SK-N-SH (cell line): ENCODE results near the gene HOXB5. TPM values are rescaled to one million over a fixed set of nuclear protein-coding genes. Genes with fewer than 3 reads are reported as not detected.

Source experiments
- CTCF ChIA-PET: fragments of 300-600, 350-600 bp; formaldehyde crosslinking; extraction: SDS; loops from one replicate; lab custom pipeline; 2021; lab: Yijun Ruan, JAX
- POLR2A ChIA-PET: fragments of 350-600 bp; sonication (Branson Sonifier 250); formaldehyde crosslinking; extraction: SDS; loops from one replicate; lab custom pipeline; 2020; ENCODE audit warnings: antibody characterized with exemption, inconsistent platforms; lab: Yijun Ruan, JAX
- DNase-seq: peaks from one replicate; pipeline ENCODE4 v3.0.0; 2012
- H2AFZ ChIP-seq: fragments of 200-600 bp; sonication (generic); 2 replicates; pipeline ENCODE4 v1.8.1; 2016; ENCODE audit warnings: antibody characterized with exemption, mild to moderate bottlenecking, low read depth
- H3F3A ChIP-seq: fragments of 200-600 bp; sonication (generic); replicated peaks from 2 replicates; pipeline ENCODE3; 2016; ENCODE audit warnings: antibody characterized with exemption, mild to moderate bottlenecking; ENCODE audit not compliant: insufficient read depth
- H3K27ac ChIP-seq, 2 experiments: fragments of 200-500 bp in 1 of 2; fragments of 200-600 bp in 1 of 2; sonication (Bioruptor generic) in 1 of 2; sonication (generic), shearing (Covaris generic) in 1 of 2; 2 replicates each; pipeline versions ENCODE4 v1.5.1 to v1.6.1; 2014 to 2016; ENCODE audit warnings: low read depth in 2 of 2, inconsistent platforms in 1 of 2, low read length in 1 of 2, mild to moderate bottlenecking in 1 of 2, mixed read lengths in 1 of 2
- H3K27me3 ChIP-seq: fragments of 200-600 bp; sonication (generic), shearing (Covaris generic); 2 replicates; pipeline ENCODE4 v1.6.1; 2016; ENCODE audit warnings: mixed run types; ENCODE audit not compliant: insufficient read depth
- H3K36me3 ChIP-seq, 2 experiments: fragments of 200-500 bp in 1 of 2; fragments of 200-600 bp in 1 of 2; sonication (Bioruptor generic) in 1 of 2; sonication (generic) in 1 of 2; replicated peaks in 1 of 2; 2 replicates each; pipeline versions ENCODE3 to v1.5.1; 2014 to 2016; ENCODE audit warnings: low read length in 1 of 2, mild to moderate bottlenecking in 1 of 2; ENCODE audit not compliant: insufficient read depth in 2 of 2, control insufficient read depth in 1 of 2
- H3K4me1 ChIP-seq, 2 experiments: fragments of 200-500 bp in 1 of 2; fragments of 200-600 bp in 1 of 2; sonication (Bioruptor generic) in 1 of 2; sonication (generic), shearing (Covaris generic) in 1 of 2; 2 replicates each; pipeline versions ENCODE4 v1.5.1 to v1.6.1; 2014 to 2016; ENCODE audit warnings: low read depth in 1 of 2, low read length in 1 of 2, mixed run types in 1 of 2; ENCODE audit not compliant: insufficient read depth in 2 of 2, control insufficient read depth in 1 of 2
- H3K4me2 ChIP-seq: fragments of 200-600 bp; sonication (generic), shearing (Covaris generic); 2 replicates; pipeline ENCODE4 v1.6.1; 2017; ENCODE audit warnings: mixed run types
- H3K4me3 ChIP-seq, 2 experiments: fragments of 200-500 bp in 1 of 2; fragments of 200-600 bp in 1 of 2; sonication (Bioruptor generic) in 1 of 2; sonication (generic), shearing (Covaris generic) in 1 of 2; 2 replicates each; pipeline versions ENCODE4 v1.5.1 to v1.8.1; 2014 to 2016; ENCODE audit warnings: low read depth in 2 of 2, inconsistent platforms in 1 of 2, low read length in 1 of 2, mild to moderate bottlenecking in 1 of 2, mixed read lengths in 1 of 2, moderate library complexity in 1 of 2
- H3K79me2 ChIP-seq: fragments of 200-600 bp; sonication (generic); 2 replicates; pipeline ENCODE4 v1.8.1; 2017; ENCODE audit warnings: mild to moderate bottlenecking; ENCODE audit not compliant: insufficient read depth
- H3K9ac ChIP-seq: fragments of 200-600 bp; sonication (generic); 2 replicates; pipeline ENCODE4 v1.6.1; 2017; ENCODE audit warnings: mixed run types
- H3K9me2 ChIP-seq: fragments of 200-600 bp; sonication (generic); 2 replicates; pipeline ENCODE4 v1.6.1; 2017; ENCODE audit warnings: mixed run types
- H3K9me3 ChIP-seq: fragments of 200-600 bp; sonication (generic); 2 replicates; pipeline ENCODE4 v1.6.1; 2017; ENCODE audit warnings: mixed run types, mild to moderate bottlenecking, moderate library complexity
- H4K20me1 ChIP-seq: fragments of 200-600 bp; sonication (generic); 2 replicates; pipeline ENCODE4 v1.6.1; 2017; ENCODE audit warnings: mild to moderate bottlenecking, mixed run types; ENCODE audit not compliant: insufficient read depth
- EZH2phosphoT487 ChIP-seq: fragments of 200-600 bp; sonication (generic); IDR thresholded peaks from 2 replicates; pipeline ENCODE4 v1.6.1; 2017; ENCODE audit warnings: low read depth, mixed run types, mild to moderate bottlenecking, antibody characterized with exemption, moderate library complexity, borderline replicate concordance
- JUND ChIP-seq: IDR thresholded peaks from 2 replicates; pipeline ENCODE4 v1.4.0; 2012
- MXI1 ChIP-seq: IDR thresholded peaks from 2 replicates; pipeline ENCODE4 v1.6.1; 2012; ENCODE audit warnings: mild to moderate bottlenecking, low read depth, low read length, improper control_type of control experiment
- RCOR1 ChIP-seq: fragments of 150-350 bp; IDR thresholded peaks from 2 replicates; pipeline ENCODE4 v1.6.1; 2017; ENCODE audit warnings: antibody characterized with exemption, low read length
- TAF1 ChIP-seq: IDR thresholded peaks from 2 replicates; pipeline ENCODE4 v1.6.1; 2012; ENCODE audit warnings: low read depth, mild to moderate bottlenecking, low read length, moderate library complexity, borderline replicate concordance
- TEAD4 ChIP-seq: IDR thresholded peaks from 2 replicates; pipeline ENCODE4 v1.4.0; 2012; ENCODE audit warnings: mild to moderate bottlenecking, borderline replicate concordance; ENCODE audit not compliant: insufficient read depth
- WGBS: methylation state at CpG from one replicate; pipeline ENCODE4 v1.1.6; 2017; ENCODE audit warnings: low lambda C conversion rate; 5-methylcytosine and 5-hydroxymethylcytosine counted together
- polyA plus RNA-seq, 3 experiments: library from polyadenylated mRNA; depleted of rRNA; stranded (reverse); fragments of >200 nt; gene quantifications; 2 replicates each; pipeline ENCODE4 v1.2.3, GENCODE V29; 2012
- TF ChIP-seq, protein P1 (sequence below): fragments of 200-600 bp; sonication (generic); IDR thresholded peaks from 2 replicates; pipeline ENCODE4 v1.6.1; 2017; ENCODE audit warnings: antibody characterized with exemption, mild to moderate bottlenecking, moderate library complexity
- TF ChIP-seq, protein P2 (sequence below): IDR thresholded peaks from 2 replicates; pipeline ENCODE4; 2012
- TF ChIP-seq, protein P3 (sequence below): IDR thresholded peaks from 2 replicates; pipeline ENCODE4 v1.4.0; 2012; ENCODE audit warnings: low read depth, borderline replicate concordance

HOXB5 gene
- polyA plus RNA-seq, 1 of the 3 experiments (the other 2 are of a cell fraction): not detected

- TF ChIP-seq, protein P1, sequence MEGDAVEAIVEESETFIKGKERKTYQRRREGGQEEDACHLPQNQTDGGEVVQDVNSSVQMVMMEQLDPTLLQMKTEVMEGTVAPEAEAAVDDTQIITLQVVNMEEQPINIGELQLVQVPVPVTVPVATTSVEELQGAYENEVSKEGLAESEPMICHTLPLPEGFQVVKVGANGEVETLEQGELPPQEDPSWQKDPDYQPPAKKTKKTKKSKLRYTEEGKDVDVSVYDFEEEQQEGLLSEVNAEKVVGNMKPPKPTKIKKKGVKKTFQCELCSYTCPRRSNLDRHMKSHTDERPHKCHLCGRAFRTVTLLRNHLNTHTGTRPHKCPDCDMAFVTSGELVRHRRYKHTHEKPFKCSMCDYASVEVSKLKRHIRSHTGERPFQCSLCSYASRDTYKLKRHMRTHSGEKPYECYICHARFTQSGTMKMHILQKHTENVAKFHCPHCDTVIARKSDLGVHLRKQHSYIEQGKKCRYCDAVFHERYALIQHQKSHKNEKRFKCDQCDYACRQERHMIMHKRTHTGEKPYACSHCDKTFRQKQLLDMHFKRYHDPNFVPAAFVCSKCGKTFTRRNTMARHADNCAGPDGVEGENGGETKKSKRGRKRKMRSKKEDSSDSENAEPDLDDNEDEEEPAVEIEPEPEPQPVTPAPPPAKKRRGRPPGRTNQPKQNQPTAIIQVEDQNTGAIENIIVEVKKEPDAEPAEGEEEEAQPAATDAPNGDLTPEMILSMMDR: no peak
Measured at GRCh38 chr17:48623583-48623982, 30.0 kb upstream of the HOXB5 start (continued).

- no peaks in the 10 kb centered on the region for H3K36me3 ChIP-seq
- 29% methylated on average over 11 of the region's 11 CpGs for WGBS
- H3K9me3 ChIP-seq: no peaks in the 10 kb centered on the region
- H3K27ac ChIP-seq: no peak overlapping the region
- H3K27me3 ChIP-seq: peaks cover 98% of the 10 kb centered on the region
- peaks cover 8% of the 10 kb centered on the region; the same call in 1 of the 2 replicates for H4K20me1 ChIP-seq
- no peaks in the 10 kb centered on the region for H3K9me2 ChIP-seq
- H3F3A ChIP-seq: no peaks in the 10 kb centered on the region
- no peak overlapping the region for H3K9ac ChIP-seq
- TF ChIP-seq RCOR1 (no peak), EZH2phosphoT487 (no peak), MXI1 (no peak), JUND (no peak), TEAD4 (no peak), TAF1 (no peak)
- TF ChIP-seq, protein P2, sequence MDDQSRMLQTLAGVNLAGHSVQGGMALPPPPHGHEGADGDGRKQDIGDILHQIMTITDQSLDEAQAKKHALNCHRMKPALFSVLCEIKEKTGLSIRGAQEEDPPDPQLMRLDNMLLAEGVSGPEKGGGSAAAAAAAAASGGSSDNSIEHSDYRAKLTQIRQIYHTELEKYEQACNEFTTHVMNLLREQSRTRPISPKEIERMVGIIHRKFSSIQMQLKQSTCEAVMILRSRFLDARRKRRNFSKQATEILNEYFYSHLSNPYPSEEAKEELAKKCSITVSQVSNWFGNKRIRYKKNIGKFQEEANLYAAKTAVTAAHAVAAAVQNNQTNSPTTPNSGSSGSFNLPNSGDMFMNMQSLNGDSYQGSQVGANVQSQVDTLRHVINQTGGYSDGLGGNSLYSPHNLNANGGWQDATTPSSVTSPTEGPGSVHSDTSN: no peak
- TF ChIP-seq, protein P3, sequence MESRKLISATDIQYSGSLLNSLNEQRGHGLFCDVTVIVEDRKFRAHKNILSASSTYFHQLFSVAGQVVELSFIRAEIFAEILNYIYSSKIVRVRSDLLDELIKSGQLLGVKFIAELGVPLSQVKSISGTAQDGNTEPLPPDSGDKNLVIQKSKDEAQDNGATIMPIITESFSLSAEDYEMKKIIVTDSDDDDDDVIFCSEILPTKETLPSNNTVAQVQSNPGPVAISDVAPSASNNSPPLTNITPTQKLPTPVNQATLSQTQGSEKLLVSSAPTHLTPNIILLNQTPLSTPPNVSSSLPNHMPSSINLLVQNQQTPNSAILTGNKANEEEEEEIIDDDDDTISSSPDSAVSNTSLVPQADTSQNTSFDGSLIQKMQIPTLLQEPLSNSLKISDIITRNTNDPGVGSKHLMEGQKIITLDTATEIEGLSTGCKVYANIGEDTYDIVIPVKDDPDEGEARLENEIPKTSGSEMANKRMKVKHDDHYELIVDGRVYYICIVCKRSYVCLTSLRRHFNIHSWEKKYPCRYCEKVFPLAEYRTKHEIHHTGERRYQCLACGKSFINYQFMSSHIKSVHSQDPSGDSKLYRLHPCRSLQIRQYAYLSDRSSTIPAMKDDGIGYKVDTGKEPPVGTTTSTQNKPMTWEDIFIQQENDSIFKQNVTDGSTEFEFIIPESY: no peak
- TF ChIP-seq, all 33 proteins: peak for 0
- Histone ChIP-seq H3K4me3 (no peak overlapping the region), H3K4me2 (no peak overlapping the region), H2AFZ (no peak overlapping the region), H3K79me2 (no peaks in the 10 kb centered on the region), H3K4me1 (no peaks in the 10 kb centered on the region)
- CTCF ChIA-PET: interaction anchor here (0.7 to 7.6 kb wide), 15 partner anchors 10 to 596 kb away, joined by 3 to 59 read pairs (median 4); no protein-coding TSS in a partner anchor
- POLR2A ChIA-PET: no interaction called here
- DNase-seq: no peak
Measured at GRCh38 chr17:48622857-48623256, 29.3 kb upstream of the HOXB5 start.
